PFSK-1 (cell line): ENCODE results near the gene PLAAT5.

Source experiments
- FOXP2 ChIP-seq: optimal IDR thresholded peaks from 2 replicates; pipeline ENCODE3; 2011; ENCODE audit warnings: borderline replicate concordance, control low read depth, inconsistent platforms; ENCODE audit not compliant: insufficient read depth; ENCODE audit errors: extremely low read length, extremely low read depth
- POLR2AphosphoS5 ChIP-seq: IDR thresholded peaks from 2 replicates; pipeline ENCODE4 v1.6.1; 2012; ENCODE audit warnings: low read depth, mild to moderate bottlenecking, control low read depth, low read length, moderate library complexity
- REST ChIP-seq, 2 experiments: IDR thresholded peaks; 2 replicates each; pipeline versions ENCODE4 v1.6.1 to v1.8.0; 2011 to 2012; ENCODE audit warnings: low read depth in 2 of 2, low read length in 2 of 2, control low read depth in 1 of 2, inconsistent platforms in 1 of 2, mild to moderate bottlenecking in 1 of 2, moderate library complexity in 1 of 2; ENCODE audit not compliant: insufficient read depth in 1 of 2
- SIN3A ChIP-seq: IDR thresholded peaks from 2 replicates; pipeline ENCODE4 v1.6.1; 2012; ENCODE audit warnings: mild to moderate bottlenecking, low read length, moderate library complexity, borderline replicate concordance; ENCODE audit not compliant: insufficient read depth
- TAF1 ChIP-seq: IDR thresholded peaks from 2 replicates; pipeline ENCODE4 v1.6.1; 2012; ENCODE audit warnings: low read length, control low read depth, borderline replicate concordance; ENCODE audit not compliant: insufficient read depth

Gene PLAAT5

GRCh38 chr11:63493127-63493526, 2.2 kb upstream of the PLAAT5 start:
- TF ChIP-seq TAF1: no peak

- TF ChIP-seq REST (IDR thresholded peaks at IDR 0.05; ENCODE audit: insufficient read depth in 1 of 2, low read depth in 2 of 2, low read length in 2 of 2) (no peak), FOXP2 (no peak), TAF1 (no peak), SIN3A (no peak), POLR2AphosphoS5 (no peak)
These were observed 1.5 kb upstream of the PLAAT5 start for GRCh38 chr11:63492441-63492840.

GRCh38 chr11:63491636-63492372, 837 bp upstream of the PLAAT5 start:
- TF ChIP-seq SIN3A: no peak
- TF ChIP-seq TAF1: no peak
- no peak for TF ChIP-seq POLR2AphosphoS5
- no peak for TF ChIP-seq REST (IDR thresholded peaks at IDR 0.05; ENCODE audit: insufficient read depth in 1 of 2, low read depth in 2 of 2, low read length in 2 of 2)
- no peak for TF ChIP-seq FOXP2

GRCh38 chr11:63491240-63491587, 247 bp upstream of the PLAAT5 start:
- TF ChIP-seq REST (IDR thresholded peaks at IDR 0.05; ENCODE audit: insufficient read depth in 1 of 2, low read depth in 2 of 2, low read length in 2 of 2): no peak
- no peak for TF ChIP-seq FOXP2
- TF ChIP-seq SIN3A: no peak
- TF ChIP-seq TAF1: no peak
- TF ChIP-seq POLR2AphosphoS5: no peak

GRCh38 chr11:63489879-63490278, 1.1 kb downstream of the PLAAT5 start:
- TF ChIP-seq POLR2AphosphoS5 (no peak), FOXP2 (no peak), SIN3A (no peak), REST (IDR thresholded peaks at IDR 0.05; ENCODE audit: insufficient read depth in 1 of 2, low read depth in 2 of 2, low read length in 2 of 2) (no peak), TAF1 (no peak)

GRCh38 chr11:63488789-63489188, 2.2 kb downstream of the PLAAT5 start:
- no peak for TF ChIP-seq POLR2AphosphoS5
- TF ChIP-seq REST (IDR thresholded peaks at IDR 0.05; ENCODE audit: insufficient read depth in 1 of 2, low read depth in 2 of 2, low read length in 2 of 2): no peak
- TF ChIP-seq FOXP2: no peak
- TF ChIP-seq TAF1: no peak
- no peak for TF ChIP-seq SIN3A
